ENCODE results near the gene SHH.
A peak's percentile ranks its signal among the peaks of the same experiment; 100 is the strongest.

SHH gene

GRCh38 chr7:155804897-155805825, 7.1 kb downstream of the SHH start:
- no peak for DNase-seq

DNA sequence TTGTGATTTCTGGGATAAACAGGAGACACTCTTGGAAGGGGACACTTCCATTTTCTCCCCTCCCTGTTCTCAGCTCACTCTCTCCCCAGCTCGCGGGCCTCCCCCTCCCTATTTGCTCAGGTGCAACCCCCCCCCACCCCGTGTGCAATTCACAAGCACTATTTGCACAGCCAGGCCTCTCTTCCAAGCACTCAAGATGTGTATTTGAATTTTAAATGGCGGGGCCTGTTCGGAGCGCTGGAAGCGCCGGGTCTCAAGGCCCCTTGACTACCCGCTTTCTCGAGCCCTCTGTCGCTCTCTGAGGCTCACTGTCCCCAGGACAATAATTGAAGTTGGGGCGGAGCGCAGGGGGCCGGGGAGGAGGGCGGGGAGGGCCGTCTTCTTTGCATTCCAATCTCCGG, 7.8 kb downstream of the SHH start:
- DNase-seq: no peak

DNA sequence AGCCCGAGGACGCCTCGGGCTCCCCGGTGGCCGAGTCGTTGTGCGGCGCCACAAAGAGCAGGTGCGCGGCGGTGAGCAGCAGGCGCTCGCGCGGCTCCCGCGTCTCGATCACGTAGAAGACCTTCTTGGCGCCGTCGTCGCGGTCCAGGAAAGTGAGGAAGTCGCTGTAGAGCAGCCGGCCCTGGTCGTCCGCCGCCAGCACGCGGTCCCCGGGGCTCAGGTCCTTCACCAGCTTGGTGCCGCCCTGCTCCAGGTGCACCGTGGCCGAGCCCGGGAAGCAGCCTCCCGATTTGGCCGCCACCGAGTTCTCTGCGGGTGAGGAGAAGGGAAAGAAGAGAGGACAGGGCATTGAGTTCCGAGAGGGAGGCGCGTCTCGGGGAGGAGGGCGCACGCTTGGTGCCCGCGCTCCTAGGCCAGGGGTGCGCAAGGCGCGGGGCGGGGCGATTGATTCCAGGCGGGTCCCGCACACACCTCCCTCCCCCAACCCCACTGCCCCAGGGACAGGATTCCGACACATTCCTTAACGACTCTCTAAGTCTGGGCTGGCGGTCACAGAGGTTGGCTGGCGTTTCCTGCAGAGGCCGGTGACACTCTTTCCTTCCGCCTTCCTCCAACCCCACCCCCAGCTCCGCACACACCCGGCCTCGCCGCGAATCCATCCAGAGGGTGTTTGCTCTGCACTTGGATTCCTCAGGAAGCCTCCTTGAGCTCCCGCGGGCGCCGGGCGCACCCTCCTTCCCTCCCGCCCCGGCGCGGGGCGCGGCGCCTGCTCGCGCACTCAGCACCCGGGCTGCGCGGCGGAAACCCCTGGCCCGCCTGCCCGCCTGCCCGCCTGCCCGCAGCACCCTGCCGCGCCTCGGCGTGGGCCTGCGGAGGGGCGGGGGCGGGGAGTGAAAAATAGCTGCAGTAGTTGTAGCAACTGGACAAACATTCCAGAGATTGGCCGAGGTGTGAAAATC, 8.6 kb downstream of the SHH start:
- no peak for DNase-seq

GRCh38 chr7:155802906-155803417, 9.3 kb downstream of the SHH start:
- DNase-seq: no peak

- DNase-seq: no peak
These were observed 10.0 kb downstream of the SHH start for GRCh38 chr7:155802291-155802690.

GRCh38 chr7:155800741-155801267, 11.5 kb downstream of the SHH start:
- DNase-seq: no peak

GRCh38 chr7:155800301-155800700, 12.0 kb downstream of the SHH start:
- no peak for DNase-seq

GRCh38 chr7:155799514-155799913, 12.7 kb downstream of the SHH start:
- DNase-seq: no peak

- no peak for DNase-seq
These were observed 13.4 kb downstream of the SHH start for GRCh38 chr7:155798673-155799439.

DNA sequence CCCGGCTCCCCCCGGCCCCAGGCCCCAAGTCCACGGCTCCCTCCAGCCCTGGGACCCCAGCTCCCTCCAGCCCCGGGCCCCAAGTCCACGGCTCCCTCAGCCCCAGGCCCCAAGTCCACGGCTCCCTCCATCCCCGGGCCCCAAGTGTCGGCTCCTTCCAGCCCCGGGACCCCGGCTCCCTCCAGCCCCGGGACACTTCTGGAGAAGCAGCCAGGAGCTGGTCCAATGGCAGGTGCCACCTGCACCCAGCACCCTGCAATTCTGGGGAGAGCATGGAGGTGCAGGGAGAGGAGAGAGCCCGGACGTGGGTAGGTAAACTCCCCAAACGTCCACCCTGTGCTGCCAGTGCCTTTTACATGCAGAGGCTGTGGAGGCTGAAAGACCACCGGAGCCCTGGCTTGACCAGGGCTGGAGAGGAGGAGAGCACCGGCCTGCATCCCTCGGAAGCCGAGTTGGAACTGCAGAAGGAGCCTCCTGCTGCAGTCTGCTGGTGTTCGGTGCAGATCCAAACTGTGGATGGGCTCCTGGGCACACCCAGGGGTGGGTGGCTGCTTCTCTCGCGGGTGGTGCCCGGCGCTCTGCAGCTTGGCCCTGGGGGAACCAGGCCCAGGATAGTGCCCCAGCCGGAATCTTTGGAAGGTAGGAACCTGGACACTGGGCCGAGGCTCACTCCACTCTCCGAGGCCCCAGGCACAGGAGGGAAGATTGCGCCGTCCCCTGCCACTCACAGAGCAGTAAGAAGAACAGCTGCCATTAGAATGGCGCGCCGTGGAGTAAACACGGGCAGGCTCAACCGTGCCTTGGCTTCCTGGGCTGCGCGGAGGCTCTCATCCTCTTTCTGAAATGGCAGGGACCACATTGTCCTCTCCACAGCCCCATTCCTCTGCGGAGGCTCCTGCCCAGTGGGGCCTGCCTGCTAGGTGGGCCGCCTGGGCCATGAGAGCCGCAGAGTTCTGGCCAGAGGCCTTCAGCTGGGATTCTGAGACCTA, 14.7 kb downstream of the SHH start:
- DNase-seq: no peak

DNA sequence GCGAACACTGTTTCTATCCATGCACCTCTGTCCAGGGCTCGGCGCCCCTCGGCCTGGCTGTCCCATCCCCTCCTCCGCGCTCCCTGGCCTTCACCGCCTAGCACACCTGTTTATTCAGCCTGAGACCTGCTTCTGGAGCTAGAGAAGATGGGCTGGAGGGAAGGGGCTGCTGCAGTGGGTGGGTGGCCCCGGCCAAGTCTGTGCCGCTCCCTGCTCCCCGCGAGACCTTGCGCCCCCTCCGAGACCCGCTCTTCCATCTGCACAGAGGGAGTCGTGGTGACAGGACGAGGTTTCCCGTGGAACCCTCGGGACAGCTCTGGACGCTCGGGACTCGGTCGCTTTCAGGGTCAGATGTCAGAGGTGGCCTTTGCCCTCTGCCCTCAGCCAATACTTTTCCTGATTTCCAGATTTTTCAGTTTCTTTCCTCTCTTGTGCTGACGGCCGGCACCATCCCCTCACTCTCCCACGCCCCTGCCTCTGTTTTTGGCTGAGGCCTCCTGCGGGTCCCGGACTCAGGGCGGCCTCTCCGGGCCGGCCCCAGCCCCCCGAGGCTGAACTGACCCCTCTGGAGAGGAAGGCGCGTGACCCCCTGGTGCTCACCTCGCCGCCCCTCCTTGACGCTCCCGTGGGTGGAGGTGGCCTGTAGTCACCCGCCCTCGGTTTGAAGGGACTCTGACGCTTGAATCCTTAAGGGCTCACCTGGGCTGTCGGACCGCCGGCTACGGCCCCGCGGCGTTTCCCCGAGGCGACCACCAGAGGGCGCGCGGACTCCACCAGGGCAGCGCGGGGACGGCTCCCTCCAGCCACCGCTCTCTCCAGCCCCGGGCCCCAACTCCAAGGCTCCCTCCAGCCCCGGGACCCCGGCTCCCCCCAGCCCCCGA, 15.6 kb downstream of the SHH start:
- peak; percentile 45 for DNase-seq

- DNase-seq: no peak
These were observed 16.3 kb downstream of the SHH start for GRCh38 chr7:155795951-155796350.

- no peak for DNase-seq
These were observed 16.9 kb downstream of the SHH start for GRCh38 chr7:155795401-155795800.

DNA sequence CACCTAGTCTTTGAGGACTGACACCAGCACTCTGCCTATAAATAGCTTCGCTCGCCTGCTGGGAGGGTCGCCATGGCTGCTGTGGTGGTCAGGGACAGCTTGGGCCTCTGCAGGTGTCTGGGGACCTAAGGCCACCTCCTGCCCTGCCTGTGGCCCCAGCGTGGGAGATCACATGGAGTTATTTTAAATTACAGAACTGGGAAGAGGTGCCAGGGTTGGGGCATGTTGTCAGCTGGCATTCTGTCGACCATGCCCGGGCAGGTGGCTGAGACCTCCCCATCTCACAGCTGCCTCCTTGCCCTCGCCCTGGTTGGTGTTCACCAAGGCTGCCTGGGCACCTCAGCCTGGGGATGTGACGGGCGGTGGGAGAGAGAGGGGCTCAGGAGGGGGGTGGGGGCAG, 18.1 kb downstream of the SHH start:
- DNase-seq: no peak

DNA sequence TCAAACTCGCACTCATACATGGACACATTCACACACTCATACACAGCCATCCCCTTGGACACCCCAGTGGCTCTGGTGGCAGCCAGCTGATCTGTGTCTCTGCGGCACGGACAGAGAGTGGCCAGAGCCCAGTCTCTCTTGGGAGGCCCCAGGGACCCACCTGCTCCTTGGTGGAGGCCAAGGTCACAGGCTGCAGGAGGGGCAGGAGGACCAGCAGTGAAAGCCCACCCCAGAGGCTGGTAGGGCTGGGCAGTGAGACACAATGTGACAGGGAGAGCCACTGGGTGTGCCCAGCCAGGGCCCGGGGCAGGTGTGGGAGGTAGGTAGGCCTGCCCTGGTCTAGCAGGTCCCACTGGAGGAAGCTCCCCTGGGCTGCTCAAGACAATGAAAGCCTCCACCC, 18.5 kb downstream of the SHH start:
- no peak for DNase-seq

GRCh38 chr7:155792999-155793560, 19.2 kb downstream of the SHH start:
- DNase-seq: no peak

DNA sequence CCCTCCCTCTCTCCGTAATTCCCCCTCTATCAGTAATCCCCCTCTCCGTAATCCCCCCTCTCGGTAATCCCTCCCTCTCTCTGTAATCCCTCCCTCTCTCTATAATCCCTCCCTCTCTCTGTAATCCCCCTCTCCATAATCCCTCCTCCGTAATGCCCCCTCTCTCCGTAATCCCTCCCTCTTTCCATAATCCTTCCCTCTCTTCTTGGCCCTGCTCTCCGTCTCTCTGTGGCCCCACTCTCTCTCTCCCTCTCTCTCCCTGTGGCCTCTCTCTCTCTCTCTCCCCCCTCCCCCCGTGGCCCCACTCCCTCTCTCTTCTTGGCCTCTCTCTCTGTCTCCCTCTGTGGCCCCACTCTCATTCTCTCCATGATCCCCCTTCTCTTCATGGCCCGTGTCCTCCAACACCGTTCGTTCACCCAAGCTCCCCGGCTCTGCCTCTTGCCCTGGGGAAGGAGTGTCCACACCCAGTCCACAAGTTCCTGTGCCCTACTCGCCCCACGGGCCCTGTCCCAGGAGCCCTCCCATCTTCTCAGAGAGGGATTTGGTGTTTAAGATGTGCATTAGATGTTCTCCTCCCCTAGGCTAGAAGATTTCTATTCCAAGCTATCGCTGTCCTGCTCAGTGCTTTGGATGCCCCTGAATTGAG, 19.8 kb downstream of the SHH start:
- DNase-seq: no peak

DNA sequence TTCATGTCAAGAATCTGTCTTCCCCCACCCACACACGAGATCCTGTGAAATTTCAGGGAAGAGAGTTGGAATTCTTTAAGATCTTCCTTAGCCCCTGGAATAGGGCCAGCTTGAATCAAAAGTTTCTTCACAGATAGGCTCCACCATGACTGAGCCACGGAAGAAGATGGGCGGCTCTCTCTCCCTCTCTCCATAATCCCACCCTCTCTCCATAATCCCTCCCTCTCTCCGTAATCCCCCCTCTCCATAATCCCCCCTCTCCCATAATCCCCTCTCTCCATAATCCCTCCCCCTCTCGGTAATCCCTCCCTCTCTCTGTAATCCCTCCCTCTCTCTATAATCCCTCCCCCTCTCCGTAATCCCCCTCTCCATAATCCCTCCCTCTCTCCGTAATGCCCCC, 20.4 kb downstream of the SHH start:
- no peak for DNase-seq

DNA sequence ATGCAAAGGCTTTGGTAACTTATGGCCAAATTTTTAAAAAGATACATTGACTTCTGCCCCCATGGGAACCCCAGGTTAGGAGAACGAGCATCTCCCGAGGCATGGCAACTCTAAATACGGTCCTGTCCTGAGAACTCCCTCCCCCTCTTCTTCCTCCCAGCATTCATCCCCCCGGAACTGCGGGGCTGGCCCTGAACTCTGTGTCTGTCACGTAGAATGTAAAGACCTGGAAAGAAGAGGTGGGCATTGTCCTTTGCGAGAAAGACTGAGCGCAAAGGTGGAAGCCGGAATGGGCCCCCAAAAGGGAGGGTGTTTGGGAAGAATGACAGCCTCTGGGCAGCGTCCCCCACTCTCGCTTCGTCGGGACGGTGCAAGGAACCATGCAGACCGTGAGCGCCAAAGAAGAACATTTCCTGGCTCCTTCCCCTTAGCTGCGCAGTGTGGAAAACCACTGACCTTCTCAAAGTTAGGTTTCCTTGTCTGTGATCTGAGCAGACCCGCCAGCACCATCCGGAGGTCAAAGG, 21.0 kb downstream of the SHH start:
- no peak for DNase-seq

All from NCI-H510A treated with DMSO at 0.1 percent for 48 hours (cell line).